ENCODE measurements around the gene MRTFA.

DNA sequence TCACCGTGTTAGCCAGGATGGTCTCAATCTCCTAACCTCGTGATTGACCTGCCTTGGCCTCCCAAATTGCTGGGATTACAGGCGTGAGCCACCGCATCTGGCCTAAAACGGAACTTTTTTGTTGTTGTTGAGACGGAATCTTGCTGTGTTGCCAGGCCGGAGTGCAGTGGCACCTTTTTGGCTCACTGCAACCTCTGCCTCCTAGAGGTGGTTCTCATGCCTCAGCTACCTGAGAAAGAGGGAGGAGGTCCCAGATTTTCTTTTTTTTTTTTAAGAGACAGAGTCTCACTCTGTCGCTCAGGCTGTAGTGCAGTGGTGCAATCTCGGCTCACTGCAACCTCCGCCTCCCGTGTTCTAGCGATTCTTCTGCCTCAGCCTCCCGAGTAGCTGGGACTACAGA is 34.9 kb upstream of the MRTFA start:
- TF ChIP-seq CTCF (IDR thresholded peaks at IDR 0.05) = no peak
- no peak for TF ChIP-seq POLR2A (IDR thresholded peaks at IDR 0.05)

All from thyroid gland (tissue), 4 donors.